KMS-11 (cell line): ENCODE results near the gene L3MBTL1.

ENCODE experiments used
- H2AFZ ChIP-seq: fragments of 200-600 bp; sonication (generic); 2 replicates; pipeline ENCODE4 v1.6.1; 2016; ENCODE audit warnings: antibody characterized with exemption, mixed run types, low read depth
- H3K27ac ChIP-seq: fragments of 200-600 bp; sonication (generic); 2 replicates; pipeline ENCODE4 v1.6.1; 2016; ENCODE audit warnings: mild to moderate bottlenecking, mixed run types
- H3K27me3 ChIP-seq: fragments of 200-600 bp; sonication (generic); 2 replicates; pipeline ENCODE4 v1.6.1; 2017; ENCODE audit warnings: mild to moderate bottlenecking, low read depth, mixed run types, moderate library complexity; ENCODE audit not compliant: insufficient read depth
- H3K36me3 ChIP-seq: fragments of 200-600 bp; sonication (generic); 2 replicates; pipeline ENCODE4 v1.6.1; 2017; ENCODE audit warnings: mild to moderate bottlenecking, mixed run types; ENCODE audit not compliant: insufficient read depth
- H3K4me1 ChIP-seq: fragments of 200-600 bp; sonication (generic); 2 replicates; pipeline ENCODE4 v1.6.1; 2016; ENCODE audit warnings: mild to moderate bottlenecking, low read depth, mixed run types; ENCODE audit not compliant: poor library complexity, severe bottlenecking
- H3K4me2 ChIP-seq: fragments of 200-600 bp; sonication (generic); 2 replicates; pipeline ENCODE4 v1.7.0; 2016; ENCODE audit warnings: mild to moderate bottlenecking, mixed run types
- H3K4me3 ChIP-seq: fragments of 200-600 bp; sonication (generic); IDR thresholded peaks from 2 replicates; pipeline ENCODE4 v1.6.1; 2017; ENCODE audit warnings: low read depth, low read length, mixed read lengths; ENCODE audit not compliant: insufficient read depth
- H3K79me2 ChIP-seq: fragments of 200-600 bp; sonication (generic); 2 replicates; pipeline ENCODE4 v1.6.1; 2016; ENCODE audit warnings: low read depth, mixed run types; ENCODE audit not compliant: insufficient read depth
- H3K9ac ChIP-seq: fragments of 200-600 bp; sonication (generic); 2 replicates; pipeline ENCODE4 v1.6.1; 2016; ENCODE audit warnings: mild to moderate bottlenecking, mixed run types
- H4K20me1 ChIP-seq: fragments of 200-600 bp; sonication (generic); 2 replicates; pipeline ENCODE4 v1.6.1; 2016; ENCODE audit warnings: mild to moderate bottlenecking, mixed run types; ENCODE audit not compliant: insufficient read depth
- CTCF ChIP-seq: fragments of 200-600 bp; sonication (generic); conservative IDR thresholded peaks from 2 replicates; pipeline ENCODE4 v1.6.1; 2017; ENCODE audit warnings: low read depth, mild to moderate bottlenecking, antibody characterized with exemption, low read length, moderate library complexity, mixed read lengths

The L3MBTL1 gene

GRCh38 chr20:43520074-43520630, 12.7 kb downstream of the L3MBTL1 start:
- Histone ChIP-seq H3K27me3 (no peaks in the 10 kb centered on the region), H3K36me3 (no peaks in the 10 kb centered on the region), H4K20me1 (no peaks in the 10 kb centered on the region), H3K4me2 (no peak overlapping the region), H3K4me3 (no peak overlapping the region), H3K9ac (no peak overlapping the region), H2AFZ (no peak overlapping the region), H3K27ac (no peak overlapping the region), H3K79me2 (no peaks in the 10 kb centered on the region), H3K4me1 (no peaks in the 10 kb centered on the region)
- no peak for TF ChIP-seq CTCF

DNA sequence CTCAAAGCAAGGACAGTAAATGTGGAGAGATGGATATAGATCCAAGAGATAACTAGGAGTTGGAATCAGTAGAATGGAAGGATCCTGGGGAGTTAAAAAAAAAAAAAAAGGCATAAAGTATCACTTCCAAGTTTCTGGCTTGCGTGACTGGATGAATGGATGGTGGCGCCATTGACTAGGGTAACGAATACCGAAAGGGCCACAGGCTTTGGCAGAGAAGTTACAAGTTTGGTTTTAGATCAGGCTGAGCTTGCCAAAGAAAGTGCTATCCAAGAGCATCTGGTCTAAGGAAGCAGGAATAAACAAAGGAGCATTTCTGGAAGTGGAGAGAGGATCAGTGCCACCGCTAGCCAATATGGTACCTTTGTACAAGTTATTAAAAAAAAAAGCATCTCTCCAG, 17.5 kb downstream of the L3MBTL1 start:
- Histone ChIP-seq H3K27ac (no peak overlapping the region), H3K4me1 (no peaks in the 10 kb centered on the region), H3K9ac (no peak overlapping the region), H4K20me1 (no peaks in the 10 kb centered on the region), H3K27me3 (no peaks in the 10 kb centered on the region), H3K4me2 (no peak overlapping the region), H3K79me2 (no peaks in the 10 kb centered on the region), H3K36me3 (no peaks in the 10 kb centered on the region), H3K4me3 (no peak overlapping the region), H2AFZ (no peak overlapping the region)
- no peak for TF ChIP-seq CTCF

- H3K9ac ChIP-seq, result no peak overlapping the region
- H3K79me2 ChIP-seq, result no peaks in the 10 kb centered on the region
- H3K4me1 ChIP-seq, result peaks cover 12% of the 10 kb centered on the region
- H3K36me3 ChIP-seq, result no peaks in the 10 kb centered on the region
- TF ChIP-seq CTCF, result no peak
- H2AFZ ChIP-seq, result no peak overlapping the region
- H3K4me2 ChIP-seq, result no peak overlapping the region
- no peak overlapping the region for H3K27ac ChIP-seq
- no peaks in the 10 kb centered on the region for H3K27me3 ChIP-seq
- H3K4me3 ChIP-seq, result no peak overlapping the region
- no peaks in the 10 kb centered on the region for H4K20me1 ChIP-seq
These were observed 20.9 kb downstream of the L3MBTL1 start for GRCh38 chr20:43528258-43528875.

DNA sequence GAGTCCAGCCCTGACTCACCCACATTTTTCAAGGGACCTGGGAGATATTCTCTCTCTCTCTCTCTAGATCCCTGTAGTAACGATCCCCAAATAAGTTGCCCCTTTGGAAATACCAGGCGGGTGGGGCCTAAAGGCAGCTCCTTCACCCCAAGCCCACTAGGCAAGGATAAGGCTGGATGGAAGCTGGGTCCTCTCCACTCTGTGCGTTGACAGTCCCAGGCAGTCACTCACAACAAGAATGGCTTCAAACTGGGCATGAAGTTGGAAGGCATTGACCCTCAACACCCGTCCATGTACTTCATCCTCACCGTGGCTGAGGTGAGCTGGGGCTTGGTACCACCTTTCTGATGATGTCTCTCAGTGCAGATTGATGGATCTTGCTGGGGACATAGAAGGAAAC, 21.6 kb downstream of the L3MBTL1 start:
- H3K27me3 ChIP-seq, result no peaks in the 10 kb centered on the region
- no peak for TF ChIP-seq CTCF
- peaks cover 12% of the 10 kb centered on the region for H3K4me1 ChIP-seq

More for the DNA sequence above, 21.6 kb downstream of the L3MBTL1 start:
- H3K9ac ChIP-seq, result no peak overlapping the region
- no peak overlapping the region for H2AFZ ChIP-seq
- no peak overlapping the region for H3K4me3 ChIP-seq
- no peaks in the 10 kb centered on the region for H3K36me3 ChIP-seq
- no peak overlapping the region for H3K27ac ChIP-seq
- H3K79me2 ChIP-seq, result no peaks in the 10 kb centered on the region
- no peak overlapping the region for H3K4me2 ChIP-seq
- H4K20me1 ChIP-seq, result no peaks in the 10 kb centered on the region
